ENCODE data around the gene BLVRB. TPM values are rescaled to one million over a fixed set of nuclear protein-coding genes. Genes with fewer than 3 reads are reported as not detected.

BLVRB gene
- total RNA-seq, 1 experiment from 2014 or later: 35.1 TPM

- TF ChIP-seq SOX15 (CRISPR knock-in tag; IDR thresholded peaks at IDR 0.05) (no peak), CREM (CRISPR knock-in tag; IDR thresholded peaks at IDR 0.05) (no peak), ZNF671 (CRISPR knock-in tag; IDR thresholded peaks at IDR 0.05) (no peak)
- TF ChIP-seq, protein P1, sequence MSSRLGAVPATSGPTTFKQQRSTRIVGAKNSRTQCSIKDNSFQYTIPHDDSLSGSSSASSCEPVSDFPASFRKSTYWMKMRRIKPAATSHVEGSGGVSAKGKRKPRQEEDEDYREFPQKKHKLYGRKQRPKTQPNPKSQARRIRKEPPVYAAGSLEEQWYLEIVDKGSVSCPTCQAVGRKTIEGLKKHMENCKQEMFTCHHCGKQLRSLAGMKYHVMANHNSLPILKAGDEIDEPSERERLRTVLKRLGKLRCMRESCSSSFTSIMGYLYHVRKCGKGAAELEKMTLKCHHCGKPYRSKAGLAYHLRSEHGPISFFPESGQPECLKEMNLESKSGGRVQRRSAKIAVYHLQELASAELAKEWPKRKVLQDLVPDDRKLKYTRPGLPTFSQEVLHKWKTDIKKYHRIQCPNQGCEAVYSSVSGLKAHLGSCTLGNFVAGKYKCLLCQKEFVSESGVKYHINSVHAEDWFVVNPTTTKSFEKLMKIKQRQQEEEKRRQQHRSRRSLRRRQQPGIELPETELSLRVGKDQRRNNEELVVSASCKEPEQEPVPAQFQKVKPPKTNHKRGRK (CRISPR knock-in tag; IDR thresholded peaks at IDR 0.05; ENCODE audit: borderline replicate concordance): no peak
- Mint-ChIP-seq H3K27me3 (ENCODE audit: low read depth) (peaks cover 45% of the 10 kb centered on the region), H3K4me3 (no peak overlapping the region), H3K36me3 (no peaks in the 10 kb centered on the region), H3K4me1 (no peaks in the 10 kb centered on the region), H3K9me3 (no peaks in the 10 kb centered on the region), H3K27ac (no peak overlapping the region)
- ChIA-PET POLR2A (interaction anchor here (0.6 kb wide), 1 partner anchor 9 kb away, joined by 3 read pairs; no protein-coding TSS in a partner anchor), CTCF (interaction anchor here (1.4 to 2.0 kb wide), 3 partner anchors 12 to 24 kb away, joined by 6 to 8 read pairs (median 6); no protein-coding TSS in a partner anchor)
- DNase-seq (ENCODE audit: low spot score) (no peak), ATAC-seq (no peak)
Measured at GRCh38 chr19:40499320-40499719, 33.8 kb upstream of the BLVRB start.

DNA sequence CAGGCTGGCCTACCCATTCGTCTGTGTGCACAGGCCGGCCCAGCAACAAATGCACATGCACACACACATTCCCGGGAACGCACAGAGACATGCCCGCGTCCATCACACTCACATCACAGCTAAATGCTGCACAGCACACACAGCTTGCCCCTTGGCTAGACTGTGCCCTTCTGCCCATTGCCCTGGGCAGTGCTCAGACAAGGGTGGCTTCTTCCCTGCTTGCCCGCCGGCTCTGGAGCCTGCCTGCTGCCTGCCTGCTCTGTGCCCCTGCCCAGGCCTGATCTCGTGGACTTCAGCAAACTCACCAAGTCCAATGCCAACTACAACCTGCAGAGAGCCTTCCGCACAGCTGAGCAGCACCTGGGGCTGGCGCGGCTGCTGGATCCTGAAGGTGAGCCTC, 31.7 kb upstream of the BLVRB start:
- DNase-seq (ENCODE audit: low spot score) (no peak), ATAC-seq (no peak)
- Mint-ChIP-seq H3K9me3 (peaks cover 3% of the 10 kb centered on the region), H3K27me3 (ENCODE audit: low read depth) (peaks cover 44% of the 10 kb centered on the region), H3K27ac (no peak overlapping the region), H3K4me3 (no peak overlapping the region), H3K36me3 (no peaks in the 10 kb centered on the region), H3K4me1 (no peaks in the 10 kb centered on the region)
- CTCF ChIA-PET: interaction anchor here (0.7 to 1.4 kb wide), 2 partner anchors 9 kb away, joined by 4 to 6 read pairs; no protein-coding TSS in a partner anchor
- TF ChIP-seq ZNF232 (CRISPR knock-in tag; IDR thresholded peaks at IDR 0.05) (no peak), ZNF317 (CRISPR knock-in tag; IDR thresholded peaks at IDR 0.05; ENCODE audit: borderline replicate concordance, low read depth) (no peak), E2F5 (CRISPR knock-in tag; IDR thresholded peaks at IDR 0.05) (no peak), FOXP1 (CRISPR knock-in tag; IDR thresholded peaks at IDR 0.05; ENCODE audit: borderline replicate concordance) (no peak), PREB (CRISPR knock-in tag; IDR thresholded peaks at IDR 0.05; ENCODE audit: borderline replicate concordance) (no peak), MLX (CRISPR knock-in tag; IDR thresholded peaks at IDR 0.05) (no peak), ZNF396 (CRISPR knock-in tag; IDR thresholded peaks at IDR 0.05; ENCODE audit: borderline replicate concordance) (no peak), IRF2 (CRISPR knock-in tag; IDR thresholded peaks at IDR 0.05; ENCODE audit: borderline replicate concordance, low read depth) (no peak), HMGXB4 (CRISPR knock-in tag; IDR thresholded peaks at IDR 0.05) (no peak), CTCF (IDR thresholded peaks at IDR 0.05) (no peak), SP1 (CRISPR knock-in tag; conservative IDR thresholded peaks at IDR 0.05) (no peak), CDX4 (CRISPR knock-in tag; IDR thresholded peaks at IDR 0.05; ENCODE audit: borderline replicate concordance) (no peak), MYBL2 (CRISPR knock-in tag; IDR thresholded peaks at IDR 0.05) (no peak)
- POLR2A ChIA-PET: no interaction called here
